Liver (tissue), 9 donors: ENCODE measurements around the gene AMZ1. TPM values are rescaled to one million over a fixed set of nuclear protein-coding genes. Genes with fewer than 3 reads are reported as not detected.

Experiments
- DNase-seq: peaks from one replicate; pipeline ENCODE4 v3.0.0-alpha.2; 2017; ENCODE audit warnings: low spot score
- H3K27ac ChIP-seq, 2 donors: one replicate each; pipeline ENCODE4 v1.7.0; 2013; ENCODE audit warnings: inconsistent platforms in 2 of 2, low read length in 2 of 2, control low read depth in 1 of 2, low read depth in 1 of 2, mild to moderate bottlenecking in 1 of 2
- H3K27me3 ChIP-seq, 4 donors: one replicate each; pipeline versions ENCODE4 v1.6.1 to v1.7.0; 2013; ENCODE audit warnings: low read length in 3 of 4, inconsistent platforms in 1 of 4, mild to moderate bottlenecking in 1 of 4, moderate library complexity in 1 of 4; ENCODE audit not compliant: control insufficient read depth in 4 of 4, insufficient read depth in 4 of 4
- H3K36me3 ChIP-seq, 4 donors: one replicate each; pipeline versions ENCODE4 v1.6.1 to v1.7.0; 2013; ENCODE audit warnings: low read length in 3 of 4, mild to moderate bottlenecking in 3 of 4, low read depth in 1 of 4, moderate library complexity in 1 of 4; ENCODE audit not compliant: control insufficient read depth in 4 of 4, insufficient read depth in 3 of 4
- H3K4me1 ChIP-seq, 4 donors: one replicate each; pipeline versions ENCODE4 v1.6.1 to v1.7.0; 2013; ENCODE audit warnings: low read length in 3 of 4, mild to moderate bottlenecking in 3 of 4, moderate library complexity in 1 of 4; ENCODE audit not compliant: control insufficient read depth in 4 of 4, insufficient read depth in 4 of 4
- H3K4me3 ChIP-seq, 3 donors: one replicate each; pipeline versions ENCODE4 v1.6.1 to v1.7.0; 2013; ENCODE audit warnings: low read length in 3 of 3, control low read depth in 1 of 3, low read depth in 1 of 3, mild to moderate bottlenecking in 1 of 3
- H3K9ac ChIP-seq, 2 donors: one replicate each; pipeline ENCODE4 v1.7.0; 2013; ENCODE audit warnings: low read length in 2 of 2, mild to moderate bottlenecking in 2 of 2, moderate library complexity in 2 of 2, control low read depth in 1 of 2, low read depth in 1 of 2
- H3K9me3 ChIP-seq, 4 donors: one replicate each; pipeline versions ENCODE4 v1.6.1 to v1.7.0; 2013; ENCODE audit warnings: low read length in 3 of 4; ENCODE audit not compliant: control insufficient read depth in 4 of 4
- EGR1 ChIP-seq, 2 donors: IDR thresholded peaks; 2 replicates each; pipeline ENCODE4 v1.6.1; 2016 to 2018; ENCODE audit warnings: antibody characterized with exemption in 2 of 2, low read depth in 2 of 2
- FOXA1 ChIP-seq: IDR thresholded peaks from 2 replicates; pipeline ENCODE4 v1.6.1; 2016; ENCODE audit warnings: antibody characterized with exemption
- GABPA ChIP-seq, 2 donors: IDR thresholded peaks in 1 of 2; conservative IDR thresholded peaks in 1 of 2; 2 replicates each; pipeline ENCODE4 v1.6.1; 2016; ENCODE audit warnings: antibody characterized with exemption in 2 of 2, mild to moderate bottlenecking in 1 of 2, moderate library complexity in 1 of 2
- HNF4A ChIP-seq, 2 donors: conservative IDR thresholded peaks; 2 replicates each; pipeline ENCODE4 v1.6.1; 2016; ENCODE audit warnings: antibody characterized with exemption in 2 of 2, mild to moderate bottlenecking in 2 of 2
- HNF4G ChIP-seq: IDR thresholded peaks from 2 replicates; pipeline ENCODE4 v1.6.1; 2016; ENCODE audit warnings: antibody characterized with exemption
- NR2F2 ChIP-seq: IDR thresholded peaks from 2 replicates; pipeline ENCODE4 v1.6.1; 2016; ENCODE audit warnings: antibody characterized with exemption
- RAD21 ChIP-seq, 2 donors: IDR thresholded peaks; 2 replicates each; pipeline ENCODE4 v1.6.1; 2016; ENCODE audit warnings: antibody characterized with exemption in 2 of 2, mild to moderate bottlenecking in 2 of 2
- SP1 ChIP-seq: IDR thresholded peaks from 2 replicates; pipeline ENCODE4 v1.6.1; 2018; ENCODE audit warnings: antibody characterized with exemption, mild to moderate bottlenecking
- TAF1 ChIP-seq: conservative IDR thresholded peaks from 2 replicates; pipeline ENCODE4 v1.6.1; 2016; ENCODE audit warnings: antibody characterized with exemption, mild to moderate bottlenecking
- YY1 ChIP-seq: IDR thresholded peaks from 2 replicates; pipeline ENCODE4 v1.6.1; 2016; ENCODE audit warnings: antibody characterized with exemption, mild to moderate bottlenecking
- WGBS: extraction: QIAGEN DNeasy Blood & Tissue Kit; methylation state at CpG from one replicate; pipeline ENCODE4 v1.1.7; 2013; 5-methylcytosine and 5-hydroxymethylcytosine counted together
- polyA plus RNA-seq, 2 donors: library from polyadenylated mRNA; stranded (reverse) in 1 of 2; unstranded in 1 of 2; fragments of 200-250 nt in 1 of 2; fragments of >200 nt in 1 of 2; fragmentation: Nextera tagmentation in 1 of 2; extraction: Ambion mirVana in 1 of 2; gene quantifications; one replicate each; pipeline versions ENCODE4 v1.2.1 to v1.2.3, GENCODE V29; 2013 to 2015
- total RNA-seq, 2 donors: library from RNA; depleted of rRNA; stranded (reverse); fragments of >200 nt; gene quantifications; one replicate each; pipeline ENCODE4 v1.2.3, GENCODE V29; 2014
- TF ChIP-seq, protein P1 (sequence below): IDR thresholded peaks from 2 replicates; pipeline ENCODE4 v1.6.1; 2016; ENCODE audit warnings: antibody characterized with exemption
- TF ChIP-seq, protein P2 (sequence below): fragments of 150-350 bp; IDR thresholded peaks from 2 replicates; pipeline ENCODE4 v1.5.1; 2017; ENCODE audit warnings: improper control_type of control experiment, low read depth, low read length; ENCODE audit not compliant: missing input control
- TF ChIP-seq, protein P3 (sequence below): IDR thresholded peaks from 2 replicates; pipeline ENCODE4 v1.6.1; 2016; ENCODE audit warnings: antibody characterized with exemption
- donor health status: healthy.
- donor health status: healthy.
- donor health status: healthy.
- donor health status: healthy.
- donor health status: healthy.

AMZ1 gene
- total and polyA plus RNA-seq, 4 donors = 0.10 to 1.3 (median 1.1) TPM; not detected in 1

- TF ChIP-seq HNF4A (conservative IDR thresholded peaks at IDR 0.05) = no peak
These were observed 30.8 kb upstream of the AMZ1 start (continued) for GRCh38 chr7:2657208-2657607.

DNA sequence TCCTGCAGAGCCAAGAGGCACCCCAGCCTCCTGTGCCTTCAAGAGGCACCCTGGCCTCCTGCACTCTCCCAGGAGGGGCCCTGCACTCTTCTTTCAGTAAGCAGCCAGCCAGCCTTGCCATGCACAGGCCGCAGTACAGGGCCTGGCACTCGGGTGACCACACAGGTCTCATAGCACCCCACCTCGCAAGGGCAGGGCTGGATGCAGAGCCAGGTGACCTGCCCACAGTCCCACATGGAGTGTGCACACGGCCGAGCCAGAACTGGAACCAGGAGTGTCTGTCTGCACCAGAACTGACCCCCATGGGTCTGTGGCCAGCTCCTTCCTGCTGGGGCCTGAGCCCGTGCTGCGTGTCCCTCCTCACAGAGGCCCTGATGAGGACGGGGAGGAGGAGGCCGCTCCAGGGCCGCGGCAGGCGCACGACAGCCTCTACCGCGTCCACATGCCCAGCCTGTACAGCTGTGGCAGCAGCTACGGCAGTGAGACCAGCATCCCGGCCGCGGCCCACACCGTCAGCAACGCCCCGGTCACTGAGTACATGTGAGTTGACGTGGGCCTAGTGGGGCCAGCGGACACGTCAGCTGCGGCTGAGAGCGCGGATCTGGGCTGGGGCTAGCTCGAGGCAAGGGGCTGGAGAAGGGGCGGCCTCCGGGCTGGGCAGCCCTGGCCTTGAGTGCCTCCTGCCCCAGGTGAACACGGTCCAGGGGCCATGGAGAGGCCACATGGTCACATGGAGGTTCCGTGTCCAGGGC lies 29.9 kb upstream of the AMZ1 start:
- Histone ChIP-seq H3K9ac (no peak overlapping the region), H3K27me3 (no peaks in the 10 kb centered on the region), H3K4me3 (no peak overlapping the region), H3K4me1 (peaks cover 10 to 25% (median 18%) of the 10 kb centered on the region in 4 donors), H3K27ac (no peak overlapping the region), H3K36me3 (peaks cover 0 to 11% (median 4%) of the 10 kb centered on the region in 4 donors), H3K9me3 (no peaks in the 10 kb centered on the region)
- 95% methylated on average over 33 of the region's 33 CpGs for WGBS
- DNase-seq = no peak
- TF ChIP-seq FOXA1 = no peak
- TF ChIP-seq, protein P1, sequence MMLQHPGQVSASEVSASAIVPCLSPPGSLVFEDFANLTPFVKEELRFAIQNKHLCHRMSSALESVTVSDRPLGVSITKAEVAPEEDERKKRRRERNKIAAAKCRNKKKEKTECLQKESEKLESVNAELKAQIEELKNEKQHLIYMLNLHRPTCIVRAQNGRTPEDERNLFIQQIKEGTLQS = no peak

DNA sequence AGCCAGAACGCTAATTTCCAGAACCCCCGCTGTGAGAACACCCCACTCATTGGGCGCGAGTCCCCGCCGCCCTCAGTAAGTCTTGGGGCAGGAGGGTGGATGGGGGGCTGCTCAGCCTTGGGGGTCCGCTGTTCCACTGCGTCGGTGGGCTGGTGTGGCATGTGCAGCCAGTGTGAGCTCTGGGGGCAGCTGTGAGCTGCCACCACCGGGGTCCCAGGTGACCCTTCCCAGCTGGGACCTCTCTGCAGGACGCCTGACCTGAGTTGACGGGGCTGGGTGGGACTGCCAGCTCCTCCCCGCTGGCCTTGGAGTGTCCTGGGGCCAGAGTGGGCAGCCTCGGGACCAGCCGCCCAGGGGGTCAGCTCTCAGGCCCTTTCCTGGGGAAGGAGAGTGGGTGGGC lies 29.1 kb upstream of the AMZ1 start:
- Histone ChIP-seq H3K36me3 (peaks cover 0 to 11% (median 4%) of the 10 kb centered on the region in 4 donors), H3K9me3 (no peaks in the 10 kb centered on the region), H3K27ac (no peak overlapping the region), H3K4me1 (peaks cover 13 to 33% (median 23%) of the 10 kb centered on the region in 4 donors), H3K27me3 (no peaks in the 10 kb centered on the region), H3K4me3 (no peak overlapping the region), H3K9ac (no peak overlapping the region)
- no peak for TF ChIP-seq TAF1
- no peak for TF ChIP-seq HNF4G
- no peak for TF ChIP-seq GABPA (IDR thresholded peaks at IDR 0.05 in 1 of 2, conservative IDR thresholded peaks at IDR 0.05 in 1 of 2)
- TF ChIP-seq SP1 = no peak
- TF ChIP-seq, protein P2, sequence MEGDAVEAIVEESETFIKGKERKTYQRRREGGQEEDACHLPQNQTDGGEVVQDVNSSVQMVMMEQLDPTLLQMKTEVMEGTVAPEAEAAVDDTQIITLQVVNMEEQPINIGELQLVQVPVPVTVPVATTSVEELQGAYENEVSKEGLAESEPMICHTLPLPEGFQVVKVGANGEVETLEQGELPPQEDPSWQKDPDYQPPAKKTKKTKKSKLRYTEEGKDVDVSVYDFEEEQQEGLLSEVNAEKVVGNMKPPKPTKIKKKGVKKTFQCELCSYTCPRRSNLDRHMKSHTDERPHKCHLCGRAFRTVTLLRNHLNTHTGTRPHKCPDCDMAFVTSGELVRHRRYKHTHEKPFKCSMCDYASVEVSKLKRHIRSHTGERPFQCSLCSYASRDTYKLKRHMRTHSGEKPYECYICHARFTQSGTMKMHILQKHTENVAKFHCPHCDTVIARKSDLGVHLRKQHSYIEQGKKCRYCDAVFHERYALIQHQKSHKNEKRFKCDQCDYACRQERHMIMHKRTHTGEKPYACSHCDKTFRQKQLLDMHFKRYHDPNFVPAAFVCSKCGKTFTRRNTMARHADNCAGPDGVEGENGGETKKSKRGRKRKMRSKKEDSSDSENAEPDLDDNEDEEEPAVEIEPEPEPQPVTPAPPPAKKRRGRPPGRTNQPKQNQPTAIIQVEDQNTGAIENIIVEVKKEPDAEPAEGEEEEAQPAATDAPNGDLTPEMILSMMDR = no peak
- TF ChIP-seq, protein P3, sequence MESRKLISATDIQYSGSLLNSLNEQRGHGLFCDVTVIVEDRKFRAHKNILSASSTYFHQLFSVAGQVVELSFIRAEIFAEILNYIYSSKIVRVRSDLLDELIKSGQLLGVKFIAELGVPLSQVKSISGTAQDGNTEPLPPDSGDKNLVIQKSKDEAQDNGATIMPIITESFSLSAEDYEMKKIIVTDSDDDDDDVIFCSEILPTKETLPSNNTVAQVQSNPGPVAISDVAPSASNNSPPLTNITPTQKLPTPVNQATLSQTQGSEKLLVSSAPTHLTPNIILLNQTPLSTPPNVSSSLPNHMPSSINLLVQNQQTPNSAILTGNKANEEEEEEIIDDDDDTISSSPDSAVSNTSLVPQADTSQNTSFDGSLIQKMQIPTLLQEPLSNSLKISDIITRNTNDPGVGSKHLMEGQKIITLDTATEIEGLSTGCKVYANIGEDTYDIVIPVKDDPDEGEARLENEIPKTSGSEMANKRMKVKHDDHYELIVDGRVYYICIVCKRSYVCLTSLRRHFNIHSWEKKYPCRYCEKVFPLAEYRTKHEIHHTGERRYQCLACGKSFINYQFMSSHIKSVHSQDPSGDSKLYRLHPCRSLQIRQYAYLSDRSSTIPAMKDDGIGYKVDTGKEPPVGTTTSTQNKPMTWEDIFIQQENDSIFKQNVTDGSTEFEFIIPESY = no peak
- no peak for TF ChIP-seq RAD21 (IDR thresholded peaks at IDR 0.05)
- no peak for TF ChIP-seq NR2F2
- no peak for TF ChIP-seq EGR1 (IDR thresholded peaks at IDR 0.05; ENCODE audit: low read depth in 2 of 2)
- TF ChIP-seq YY1 = no peak
- TF ChIP-seq, protein P1 = no peak
- TF ChIP-seq FOXA1 = no peak
- WGBS = 96% methylated on average over 15 of the region's 15 CpGs
- DNase-seq = no peak
